GM18526 (cell line): ENCODE measurements around the gene IREB2.

ENCODE experiments used
- POLR2A ChIP-seq: IDR thresholded peaks from 3 replicates; pipeline ENCODE4 v1.6.1; 2011; ENCODE audit not compliant: insufficient read length; ENCODE audit errors: extremely low read depth

The IREB2 gene, protein sequence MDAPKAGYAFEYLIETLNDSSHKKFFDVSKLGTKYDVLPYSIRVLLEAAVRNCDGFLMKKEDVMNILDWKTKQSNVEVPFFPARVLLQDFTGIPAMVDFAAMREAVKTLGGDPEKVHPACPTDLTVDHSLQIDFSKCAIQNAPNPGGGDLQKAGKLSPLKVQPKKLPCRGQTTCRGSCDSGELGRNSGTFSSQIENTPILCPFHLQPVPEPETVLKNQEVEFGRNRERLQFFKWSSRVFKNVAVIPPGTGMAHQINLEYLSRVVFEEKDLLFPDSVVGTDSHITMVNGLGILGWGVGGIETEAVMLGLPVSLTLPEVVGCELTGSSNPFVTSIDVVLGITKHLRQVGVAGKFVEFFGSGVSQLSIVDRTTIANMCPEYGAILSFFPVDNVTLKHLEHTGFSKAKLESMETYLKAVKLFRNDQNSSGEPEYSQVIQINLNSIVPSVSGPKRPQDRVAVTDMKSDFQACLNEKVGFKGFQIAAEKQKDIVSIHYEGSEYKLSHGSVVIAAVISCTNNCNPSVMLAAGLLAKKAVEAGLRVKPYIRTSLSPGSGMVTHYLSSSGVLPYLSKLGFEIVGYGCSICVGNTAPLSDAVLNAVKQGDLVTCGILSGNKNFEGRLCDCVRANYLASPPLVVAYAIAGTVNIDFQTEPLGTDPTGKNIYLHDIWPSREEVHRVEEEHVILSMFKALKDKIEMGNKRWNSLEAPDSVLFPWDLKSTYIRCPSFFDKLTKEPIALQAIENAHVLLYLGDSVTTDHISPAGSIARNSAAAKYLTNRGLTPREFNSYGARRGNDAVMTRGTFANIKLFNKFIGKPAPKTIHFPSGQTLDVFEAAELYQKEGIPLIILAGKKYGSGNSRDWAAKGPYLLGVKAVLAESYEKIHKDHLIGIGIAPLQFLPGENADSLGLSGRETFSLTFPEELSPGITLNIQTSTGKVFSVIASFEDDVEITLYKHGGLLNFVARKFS

DNA sequence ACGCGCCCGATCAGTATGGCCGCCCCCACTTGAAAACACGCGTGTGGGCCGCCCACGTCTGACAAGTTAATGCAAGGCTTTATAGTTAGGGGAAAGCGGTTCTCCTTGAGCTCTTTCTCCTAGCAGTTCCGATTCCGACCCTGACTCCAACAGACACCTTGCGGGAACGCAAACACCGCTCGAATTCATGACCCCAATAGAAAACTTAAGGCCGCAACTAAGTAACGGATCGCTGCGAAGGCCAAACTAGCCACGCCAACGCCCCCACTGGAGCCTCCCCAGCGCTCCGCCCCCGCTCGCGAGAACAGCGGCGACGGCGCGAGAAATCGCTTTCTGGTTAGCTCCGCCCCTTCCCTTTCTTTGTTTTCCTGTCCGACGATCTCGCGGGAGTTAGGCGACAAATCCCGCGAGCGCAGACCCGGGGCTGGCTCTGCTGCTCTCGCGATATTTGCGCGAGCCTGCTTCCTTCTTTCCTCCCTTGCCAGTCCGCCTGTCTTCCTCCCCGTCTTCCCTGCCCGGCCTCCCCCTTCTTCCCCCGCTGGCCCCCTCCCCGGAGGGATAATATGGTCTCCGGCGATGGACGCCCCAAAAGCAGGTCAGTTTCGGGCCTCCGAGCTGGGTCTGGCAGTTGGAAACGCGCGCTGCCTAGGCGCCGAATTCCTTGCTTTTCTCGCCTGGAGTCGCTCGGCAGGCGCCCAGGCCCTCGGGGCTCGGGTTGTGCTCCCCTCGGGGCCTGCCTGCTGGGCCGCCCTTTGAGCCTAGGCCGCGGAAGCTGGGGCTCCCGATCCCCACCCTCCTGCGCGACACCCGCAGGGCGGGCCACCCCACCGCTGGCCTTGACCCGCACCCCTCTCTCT lies at the start of gene IREB2:
Gene IREB2 (plus strand): TSS at position 455 of the 857 bp plus-strand sequence. CDS start 122 bp downstream, at position 577.
- peak; percentile 73 for TF ChIP-seq POLR2A

DNA sequence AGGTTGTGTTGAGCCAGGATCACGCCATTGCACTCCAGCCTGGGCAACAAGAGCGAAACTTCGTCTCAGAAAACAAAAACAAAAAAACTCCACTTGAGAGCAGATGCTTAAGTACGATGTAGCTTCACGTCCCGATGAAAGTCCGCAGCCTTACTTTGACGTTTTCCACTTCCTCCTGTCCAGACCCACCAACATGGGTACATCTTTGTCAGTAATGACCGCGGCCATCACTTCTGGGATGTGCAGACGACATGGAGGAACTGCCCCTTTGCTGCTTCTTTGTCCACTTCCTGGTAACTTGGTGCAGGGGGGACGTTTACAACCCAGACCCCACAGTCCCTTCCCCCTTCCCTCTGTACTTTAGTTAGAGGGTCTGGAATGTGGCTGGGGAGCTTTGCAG lies 49.2 kb upstream of the IREB2 start:
- TF ChIP-seq POLR2A, result no peak

DNA sequence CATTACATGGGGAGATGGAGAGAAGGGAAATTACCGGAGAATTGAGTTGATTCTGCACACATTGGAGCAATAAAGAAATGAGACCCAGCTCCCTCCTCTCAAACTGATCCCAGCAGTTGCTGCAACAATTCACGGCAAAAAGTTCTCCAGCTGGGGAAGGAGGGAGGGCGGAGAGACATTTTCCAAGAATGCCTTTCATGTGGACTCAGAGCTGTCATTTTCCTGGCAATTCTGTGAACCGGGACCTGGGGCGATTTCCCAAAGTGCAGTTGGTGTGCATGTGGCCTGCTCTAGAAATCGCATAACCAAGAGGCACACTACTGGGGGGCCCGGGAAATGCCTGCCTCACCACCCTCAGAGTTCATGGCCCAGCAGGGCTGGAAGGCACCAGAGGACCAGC lies 48.7 kb upstream of the IREB2 start:
- no peak for TF ChIP-seq POLR2A

DNA sequence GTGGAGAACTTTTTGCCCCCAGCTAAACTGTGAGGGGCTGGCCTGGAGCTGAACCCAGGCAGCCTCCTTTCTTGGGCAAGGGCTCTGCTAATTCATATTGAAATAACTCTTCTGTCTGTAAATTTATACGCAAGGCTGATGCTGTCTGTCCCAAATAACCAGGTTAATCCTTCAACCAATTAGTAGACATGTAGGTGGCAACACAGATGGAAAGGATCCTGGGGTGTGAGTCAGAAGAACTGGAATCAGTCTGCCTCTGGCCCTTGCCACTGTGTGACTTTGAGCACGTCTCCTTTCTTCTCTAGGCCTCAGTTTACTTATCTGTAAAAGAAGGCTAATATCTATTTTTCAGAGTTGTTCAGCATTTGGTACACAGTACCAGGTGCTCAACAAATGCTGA lies 48.3 kb upstream of the IREB2 start:
- TF ChIP-seq POLR2A, result no peak

DNA sequence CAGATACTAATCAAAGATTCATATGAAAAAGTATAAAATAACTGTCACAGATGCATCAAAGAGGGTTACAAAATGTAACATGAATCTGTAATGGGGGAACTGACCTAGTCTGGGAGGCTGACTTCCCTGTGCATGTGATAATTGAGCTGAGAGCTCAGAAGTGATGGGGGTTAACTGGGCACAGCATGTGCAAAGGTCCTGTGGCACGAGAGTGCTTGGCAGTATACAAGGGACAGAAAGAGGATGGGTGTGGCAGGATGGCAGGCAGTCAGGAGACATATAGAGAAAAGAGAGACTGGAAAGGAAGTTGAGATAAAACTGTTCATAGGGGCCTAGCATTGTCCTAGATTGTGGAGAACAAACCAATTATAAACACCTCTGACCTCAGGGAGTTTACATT lies 47.8 kb upstream of the IREB2 start:
- no peak for TF ChIP-seq POLR2A

DNA sequence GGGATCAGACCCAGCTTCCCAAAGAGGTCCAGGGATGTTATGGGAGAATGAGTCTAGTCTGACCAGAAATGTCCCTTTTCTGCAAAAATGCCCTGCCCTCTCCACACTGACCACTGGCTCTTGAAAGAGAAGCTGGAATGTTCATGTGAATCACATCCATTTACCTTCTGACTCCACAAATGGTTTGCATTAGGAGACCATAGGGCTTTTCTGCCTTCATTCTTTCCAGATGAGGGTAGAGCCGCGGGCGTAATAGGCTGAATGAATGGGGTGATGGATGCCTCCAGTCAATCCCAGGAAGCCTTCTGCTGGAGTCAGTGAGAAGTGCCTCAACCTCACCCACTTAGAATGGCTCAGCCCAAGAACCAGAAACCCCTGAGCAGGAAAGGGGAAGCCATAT lies 47.2 kb upstream of the IREB2 start:
- TF ChIP-seq POLR2A, result no peak

DNA sequence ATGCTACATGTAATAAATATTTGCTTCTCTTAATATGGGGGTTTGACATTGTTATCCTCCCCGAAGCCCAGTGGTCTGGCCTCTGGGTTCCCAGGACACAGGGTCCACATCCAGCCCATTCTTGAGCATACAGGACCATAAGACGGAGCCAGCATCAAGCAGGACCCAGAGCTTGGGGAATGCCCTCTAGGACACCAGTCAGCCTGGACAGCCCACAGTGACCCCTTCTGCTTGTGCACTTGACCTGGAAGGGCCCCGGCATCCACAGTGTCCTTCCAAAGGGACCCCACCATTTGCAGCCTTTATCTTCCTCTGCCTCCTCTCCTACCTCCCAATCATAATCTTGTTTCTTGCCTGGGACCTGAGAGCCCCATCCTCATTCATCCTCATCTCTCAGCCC lies 46.2 kb upstream of the IREB2 start:
- TF ChIP-seq POLR2A, result no peak

DNA sequence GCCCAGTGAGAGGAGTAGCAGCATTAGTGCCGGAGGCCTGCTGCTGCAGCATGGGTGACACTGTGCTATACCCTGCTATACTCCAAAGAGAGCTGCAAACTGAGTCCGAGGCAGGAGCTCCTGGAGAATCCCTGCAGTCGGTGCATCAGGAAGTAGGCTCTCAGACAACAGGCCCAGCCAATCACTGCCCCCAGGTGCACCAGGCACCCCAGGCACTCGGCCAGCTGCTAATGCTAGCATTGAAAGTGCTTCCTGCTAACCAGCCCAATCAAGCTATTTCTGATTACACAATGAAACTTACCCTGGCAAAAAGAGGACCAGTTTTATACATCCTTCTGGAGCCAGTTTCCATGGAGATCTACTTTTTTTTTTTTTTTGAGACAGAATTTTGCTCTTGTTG lies 45.6 kb upstream of the IREB2 start:
- no peak for TF ChIP-seq POLR2A

DNA sequence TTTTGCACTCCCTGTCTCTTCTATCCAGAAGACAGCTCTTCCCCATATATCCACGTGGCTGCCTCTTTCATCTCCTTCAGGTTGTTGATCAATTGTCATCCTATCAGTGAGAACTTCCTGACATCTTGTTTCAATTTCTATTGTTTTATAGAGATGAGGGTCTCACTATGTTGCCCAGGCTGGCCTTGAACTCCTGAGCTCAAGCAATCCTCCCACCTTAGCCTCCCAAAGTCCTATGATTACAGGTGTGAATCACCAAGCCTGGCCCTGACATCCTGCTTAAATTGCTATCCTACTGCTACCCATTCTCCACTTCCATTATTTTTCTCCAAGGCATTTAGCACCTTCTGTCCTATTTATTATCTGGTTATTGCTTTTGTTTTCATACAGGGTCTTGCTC lies 44.9 kb upstream of the IREB2 start:
- no peak for TF ChIP-seq POLR2A

DNA sequence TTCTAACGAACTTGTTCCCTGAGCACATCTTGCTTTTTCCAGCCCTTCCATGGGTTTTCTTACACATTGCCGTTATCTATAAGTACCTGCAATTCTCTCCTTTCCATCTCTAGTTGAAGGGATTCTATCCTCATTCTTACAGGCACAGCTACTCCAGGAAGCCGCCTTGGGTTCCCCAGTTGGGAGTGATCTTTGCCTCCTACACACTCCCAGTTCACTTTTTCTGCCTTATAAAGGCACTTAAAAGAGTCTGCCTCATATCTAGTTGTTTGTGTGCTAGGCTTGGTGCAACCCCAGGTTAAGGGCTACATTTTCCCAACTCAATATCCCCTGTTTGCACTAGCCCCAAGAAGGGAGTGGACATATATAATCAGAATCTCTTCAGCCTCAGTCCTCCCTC lies 44.0 kb upstream of the IREB2 start:
- no peak for TF ChIP-seq POLR2A

DNA sequence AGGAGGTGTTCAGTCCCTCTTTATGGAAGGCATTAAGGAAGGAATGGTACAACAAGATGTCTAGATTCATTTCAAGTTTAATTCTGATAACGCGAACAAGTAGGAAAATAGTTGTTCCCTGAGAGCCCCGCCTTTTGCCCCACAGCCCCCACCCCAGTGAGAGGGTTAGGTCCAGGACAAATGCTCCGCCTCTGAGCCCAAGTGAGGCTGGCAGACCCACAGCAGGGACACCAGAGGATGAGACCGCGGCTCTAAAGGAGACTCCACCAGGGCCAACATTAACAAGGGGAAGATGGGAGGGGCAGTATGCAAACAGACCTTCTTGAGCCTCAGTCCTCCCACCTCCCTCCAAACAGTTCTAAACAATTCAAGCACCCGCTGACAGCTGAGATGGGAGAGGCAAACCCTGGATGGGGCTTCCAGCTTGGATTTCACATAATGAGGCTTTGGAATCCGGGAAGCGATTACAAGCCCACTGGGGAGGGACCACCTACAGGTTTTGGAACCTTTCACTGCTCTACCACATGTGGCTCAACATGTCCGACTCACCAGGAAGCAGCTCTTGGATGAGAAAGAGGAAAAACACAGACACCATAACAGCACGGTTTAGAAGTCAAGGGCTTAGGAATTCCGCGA lies 42.9 kb upstream of the IREB2 start:
- no peak for TF ChIP-seq POLR2A

DNA sequence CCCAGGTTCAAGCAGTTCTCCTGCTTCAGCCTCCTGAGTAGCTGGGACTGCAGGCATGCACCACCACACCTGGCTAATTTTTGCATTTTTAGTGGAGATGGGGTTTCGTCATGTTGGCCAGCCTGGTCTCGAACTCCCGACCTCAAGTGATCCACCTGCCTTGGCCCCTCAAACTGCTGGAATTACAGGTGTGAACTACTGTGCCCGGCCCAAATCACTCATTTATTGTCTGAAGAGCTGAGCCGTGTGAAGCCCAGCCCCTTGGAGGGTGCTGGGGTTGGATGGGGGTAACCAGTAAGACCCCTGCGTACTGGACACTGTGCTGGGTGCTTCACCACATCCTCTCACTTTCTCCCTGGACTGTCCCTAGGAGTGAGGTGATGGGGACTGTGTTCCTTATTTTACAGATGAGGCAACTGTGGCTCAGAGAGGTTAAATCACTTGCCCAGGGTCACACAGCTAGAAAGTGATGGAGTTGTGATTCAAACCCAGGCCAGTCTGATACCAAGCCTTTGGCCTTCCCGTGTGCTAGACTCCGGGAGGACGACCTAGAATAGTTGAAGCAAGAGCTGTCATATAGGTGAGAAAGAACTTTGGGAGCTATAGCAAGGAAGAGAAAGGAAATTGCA lies 41.7 kb upstream of the IREB2 start:
- no peak for TF ChIP-seq POLR2A

DNA sequence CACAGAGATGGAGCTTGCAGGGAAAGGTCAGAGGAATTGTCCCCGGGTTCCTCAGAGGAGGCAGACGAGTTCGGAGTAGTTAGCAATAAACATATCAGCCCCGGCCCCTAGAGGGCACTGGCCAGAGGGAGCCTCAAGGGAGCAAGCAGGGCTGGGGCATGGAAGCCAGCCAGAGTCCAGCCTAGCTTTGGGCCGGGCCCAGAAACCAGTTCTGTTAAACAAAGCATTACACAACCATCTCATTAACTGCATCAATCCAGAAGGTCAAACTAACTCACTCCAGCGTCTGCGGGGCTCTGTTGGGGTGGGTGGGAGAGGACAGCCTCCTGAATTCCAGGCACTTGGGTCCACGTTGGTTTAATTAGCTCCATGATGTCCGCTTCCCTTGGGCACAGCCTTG lies 41.0 kb upstream of the IREB2 start:
- TF ChIP-seq POLR2A, result no peak

DNA sequence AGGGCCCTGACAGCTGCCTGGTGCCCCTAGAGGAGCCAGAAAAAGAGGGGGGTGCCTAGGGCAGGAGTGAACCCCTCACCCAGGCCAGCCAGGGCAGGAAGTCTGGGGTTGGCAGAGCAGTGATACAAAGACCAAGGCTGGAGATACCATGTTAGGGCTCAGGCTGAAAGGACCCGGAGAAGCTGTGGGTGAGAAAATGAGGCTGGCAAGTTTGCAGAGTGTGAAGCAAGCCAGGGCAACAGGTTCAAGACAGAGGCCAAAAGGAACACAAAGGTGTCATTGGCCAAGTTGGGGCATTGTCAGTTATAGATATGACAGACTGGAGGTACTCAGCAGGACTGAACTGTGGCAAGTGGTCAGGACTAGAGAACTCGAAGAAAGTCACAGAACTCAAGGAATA lies 40.6 kb upstream of the IREB2 start:
- no peak for TF ChIP-seq POLR2A
